IMR-90 (cell line): ENCODE measurements around the gene NPR3.

Experiments used
- NFE2L2 ChIP-seq: fragments of 150-350 bp; IDR thresholded peaks from 2 replicates; pipeline ENCODE4 v1.6.1; 2016; ENCODE audit warnings: low read depth, mild to moderate bottlenecking, low read length
- POLR2A ChIP-seq: IDR thresholded peaks from 2 replicates; pipeline ENCODE4 v1.6.1; 2012; ENCODE audit warnings: mild to moderate bottlenecking, low read depth, low read length
- RFX5 ChIP-seq: IDR thresholded peaks from 2 replicates; pipeline ENCODE4 v1.8.0; 2012; ENCODE audit warnings: low read depth, mild to moderate bottlenecking, low read length, moderate library complexity
- TF ChIP-seq, protein P1 (sequence below): conservative IDR thresholded peaks from 2 replicates; pipeline ENCODE4 v1.5.1; 2012; ENCODE audit warnings: mild to moderate bottlenecking, low read depth, low read length, improper control_type of control experiment

GRCh38 chr5:32711681-32712480, 760 bp downstream of the NPR3 start:
- TF ChIP-seq, protein P1, sequence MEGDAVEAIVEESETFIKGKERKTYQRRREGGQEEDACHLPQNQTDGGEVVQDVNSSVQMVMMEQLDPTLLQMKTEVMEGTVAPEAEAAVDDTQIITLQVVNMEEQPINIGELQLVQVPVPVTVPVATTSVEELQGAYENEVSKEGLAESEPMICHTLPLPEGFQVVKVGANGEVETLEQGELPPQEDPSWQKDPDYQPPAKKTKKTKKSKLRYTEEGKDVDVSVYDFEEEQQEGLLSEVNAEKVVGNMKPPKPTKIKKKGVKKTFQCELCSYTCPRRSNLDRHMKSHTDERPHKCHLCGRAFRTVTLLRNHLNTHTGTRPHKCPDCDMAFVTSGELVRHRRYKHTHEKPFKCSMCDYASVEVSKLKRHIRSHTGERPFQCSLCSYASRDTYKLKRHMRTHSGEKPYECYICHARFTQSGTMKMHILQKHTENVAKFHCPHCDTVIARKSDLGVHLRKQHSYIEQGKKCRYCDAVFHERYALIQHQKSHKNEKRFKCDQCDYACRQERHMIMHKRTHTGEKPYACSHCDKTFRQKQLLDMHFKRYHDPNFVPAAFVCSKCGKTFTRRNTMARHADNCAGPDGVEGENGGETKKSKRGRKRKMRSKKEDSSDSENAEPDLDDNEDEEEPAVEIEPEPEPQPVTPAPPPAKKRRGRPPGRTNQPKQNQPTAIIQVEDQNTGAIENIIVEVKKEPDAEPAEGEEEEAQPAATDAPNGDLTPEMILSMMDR, result no peak
- TF ChIP-seq POLR2A, result no peak
- TF ChIP-seq NFE2L2, result no peak
- no peak for TF ChIP-seq RFX5
